Activated B cell treated with CpG ODN at 0.5 μM for 24 hours (primary cell): Measurements from ENCODE around the gene FBXW8. TPM values are rescaled to one million over a fixed set of nuclear protein-coding genes. Genes with fewer than 3 reads are reported as not detected.

ENCODE experiments used
- ATAC-seq: fragments of 200-7000 bp; cut with Tn5 transposase; one replicate; pipeline ENCODE4 v1.10.0; 2021; ENCODE audit warnings: low read depth, mild to moderate bottlenecking, moderate library complexity
- CTCF ChIA-PET: fragments of 350-600 bp; sonication (Branson Sonifier 250); formaldehyde crosslinking; loops from one replicate; lab custom pipeline; 2021; ENCODE audit warnings: antibody characterized with exemption; lab: Charles Lee
- POLR2A ChIA-PET: fragments of 350-600 bp; sonication (Branson Sonifier 250); formaldehyde crosslinking; loops from one replicate; lab custom pipeline; 2021; ENCODE audit warnings: antibody characterized with exemption; lab: Charles Lee
- DNase-seq: peaks from one replicate; pipeline ENCODE4 v3.0.0; 2022
- H3K27ac Mint-ChIP-seq: one replicate; pipeline ENCODE4 v1.8.0; 2020; ENCODE audit warnings: mixed read lengths
- H3K27me3 Mint-ChIP-seq: one replicate; pipeline ENCODE4 v1.8.0; 2021; ENCODE audit warnings: mixed read lengths
- H3K36me3 Mint-ChIP-seq: one replicate; pipeline ENCODE4 v1.8.0; 2021; ENCODE audit warnings: low read depth, mixed read lengths
- H3K4me1 Mint-ChIP-seq: one replicate; pipeline ENCODE4 v1.8.0; 2021; ENCODE audit warnings: mixed read lengths
- H3K4me3 Mint-ChIP-seq: one replicate; pipeline ENCODE4 v1.8.0; 2020; ENCODE audit warnings: mild to moderate bottlenecking, mixed read lengths
- H3K9me3 Mint-ChIP-seq: one replicate; pipeline ENCODE4 v1.8.0; 2020; ENCODE audit warnings: mixed read lengths
- CTCF ChIP-seq: fragments of 200-600 bp; IDR thresholded peaks from one replicate; pipeline ENCODE4 v1.8.0; 2022; ENCODE audit warnings: antibody characterized with exemption, mild to moderate bottlenecking
- intact Hi-C: fragments of 100-400 bp; cut with micrococcal nuclease; formaldehyde crosslinking; loops from one replicate; pipeline ENCODE4 v1.15.1; 2024
- total RNA-seq: library from RNA; stranded (reverse); gene quantifications from 2 replicates; pipeline ENCODE4 v1.2.3, GENCODE V29; 2022

Gene FBXW8, protein sequence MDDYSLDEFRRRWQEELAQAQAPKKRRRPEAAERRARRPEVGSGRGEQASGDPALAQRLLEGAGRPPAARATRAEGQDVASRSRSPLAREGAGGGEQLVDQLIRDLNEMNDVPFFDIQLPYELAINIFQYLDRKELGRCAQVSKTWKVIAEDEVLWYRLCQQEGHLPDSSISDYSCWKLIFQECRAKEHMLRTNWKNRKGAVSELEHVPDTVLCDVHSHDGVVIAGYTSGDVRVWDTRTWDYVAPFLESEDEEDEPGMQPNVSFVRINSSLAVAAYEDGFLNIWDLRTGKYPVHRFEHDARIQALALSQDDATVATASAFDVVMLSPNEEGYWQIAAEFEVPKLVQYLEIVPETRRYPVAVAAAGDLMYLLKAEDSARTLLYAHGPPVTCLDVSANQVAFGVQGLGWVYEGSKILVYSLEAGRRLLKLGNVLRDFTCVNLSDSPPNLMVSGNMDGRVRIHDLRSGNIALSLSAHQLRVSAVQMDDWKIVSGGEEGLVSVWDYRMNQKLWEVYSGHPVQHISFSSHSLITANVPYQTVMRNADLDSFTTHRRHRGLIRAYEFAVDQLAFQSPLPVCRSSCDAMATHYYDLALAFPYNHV
- total RNA-seq = 16.1 and 17.6 TPM in 2 replicates

- Mint-ChIP-seq H3K36me3 (peaks cover 8% of the 10 kb centered on the region), H3K27ac (peak within 1 kb of the TSS; percentile 65), H3K9me3 (no peaks in the 10 kb centered on the region), H3K4me3 (peak within 1 kb of the TSS; percentile 85), H3K27me3 (no peaks in the 10 kb centered on the region), H3K4me1 (peaks cover 33% of the 10 kb centered on the region)
- peak; percentile 72 for DNase-seq
- peak; percentile 96 for ATAC-seq
- POLR2A ChIA-PET = interaction anchor here (0.6 to 1.5 kb wide), 2 partner anchors 9 to 189 kb away, joined by 3 to 9 read pairs; partner anchors contain the start of gene TESC
- intact Hi-C loops = loop anchor here (1.0 to 5.0 kb wide), 5 partner anchors 52 to 279 kb away; partner anchors contain the start of genes FBXO21, RNFT2, SPRING1 and TESC
- no peak for TF ChIP-seq CTCF
- CTCF ChIA-PET = no interaction called here
Measured at GRCh38 chr12:116910645-116911451, at the start of gene FBXW8. TSS of gene FBXW8 (plus strand) at chr12:116910950. CDS start at chr12:116911038, 88 bp downstream.

- Mint-ChIP-seq H3K27ac (peak overlapping the region; percentile 81), H3K9me3 (no peaks in the 10 kb centered on the region), H3K27me3 (no peaks in the 10 kb centered on the region), H3K36me3 (no peaks in the 10 kb centered on the region), H3K4me3 (peak overlapping the region; percentile 47), H3K4me1 (peaks cover 74% of the 10 kb centered on the region)
- ATAC-seq = peak; percentile 72
- intact Hi-C loops = loop anchor here (1.0 kb wide), 1 partner anchor 20 kb away; the partner anchor contains the start of gene HRK
- no peak for TF ChIP-seq CTCF
- DNase-seq = peak; percentile 44
- POLR2A ChIA-PET = interaction anchor here (0.5 to 1.8 kb wide), 3 partner anchors 20 to 1512 kb away, joined by 3 to 18 read pairs (median 4); partner anchors contain the start of genes HRK and TAOK3
- CTCF ChIA-PET = interaction anchor here (1.1 kb wide), 1 partner anchor 19 kb away, joined by 4 read pairs; no protein-coding TSS in a partner anchor
Measured at GRCh38 chr12:116861320-116861719, 49.4 kb upstream of the FBXW8 start.

GRCh38 chr12:116862167-116862566 is 48.6 kb upstream of the FBXW8 start:
- H3K27me3 Mint-ChIP-seq = no peaks in the 10 kb centered on the region
- DNase-seq = no peak
- no peak for TF ChIP-seq CTCF
- H3K9me3 Mint-ChIP-seq = no peaks in the 10 kb centered on the region
- intact Hi-C loops = no loop called here
- no peak for ATAC-seq
- H3K27ac Mint-ChIP-seq = peak overlapping the region; percentile 81
- POLR2A ChIA-PET = interaction anchor here (1.8 kb wide), 1 partner anchor 19 kb away, joined by 18 read pairs; the partner anchor contains the start of gene HRK
- H3K36me3 Mint-ChIP-seq = no peaks in the 10 kb centered on the region
- CTCF ChIA-PET = interaction anchor here (1.1 kb wide), 1 partner anchor 18 kb away, joined by 4 read pairs; no protein-coding TSS in a partner anchor
- H3K4me1 Mint-ChIP-seq = peaks cover 65% of the 10 kb centered on the region
- H3K4me3 Mint-ChIP-seq = no peak overlapping the region

DNA sequence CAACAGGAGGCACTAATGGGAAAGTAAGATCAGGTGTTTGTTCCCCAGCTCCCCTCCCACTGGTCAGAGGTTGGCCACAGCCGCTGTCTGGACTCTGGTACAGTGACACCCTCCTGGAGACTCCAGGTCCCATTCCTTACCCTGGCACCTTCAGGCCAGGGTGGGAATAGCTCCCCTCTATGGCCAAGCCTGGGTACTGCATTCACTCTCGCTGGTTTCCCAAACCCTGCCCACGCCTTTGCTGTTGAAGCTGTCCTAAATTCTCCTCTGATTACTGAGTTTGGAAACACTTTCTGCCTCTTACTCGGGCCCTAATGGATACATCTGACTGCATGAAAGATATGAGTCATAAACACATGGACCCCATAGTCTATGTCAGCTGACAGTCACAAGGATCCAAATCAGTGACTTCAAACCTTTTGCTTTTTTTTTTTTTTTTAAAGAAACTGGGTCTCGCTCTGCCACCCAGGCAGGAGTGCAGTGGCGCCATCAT is 47.4 kb upstream of the FBXW8 start:
- no peaks in the 10 kb centered on the region for H3K27me3 Mint-ChIP-seq
- H3K36me3 Mint-ChIP-seq = no peaks in the 10 kb centered on the region
- H3K4me3 Mint-ChIP-seq = no peak overlapping the region
- POLR2A ChIA-PET = interaction anchor here (0.9 kb wide), 1 partner anchor 17 kb away, joined by 3 read pairs; no protein-coding TSS in a partner anchor
- DNase-seq = no peak
- ATAC-seq = peak; percentile 25
- peaks cover 54% of the 10 kb centered on the region for H3K4me1 Mint-ChIP-seq
- intact Hi-C loops = no loop called here
- no peak overlapping the region for H3K27ac Mint-ChIP-seq
- no peak for TF ChIP-seq CTCF
- no peaks in the 10 kb centered on the region for H3K9me3 Mint-ChIP-seq
- CTCF ChIA-PET = no interaction called here
